BLaER1 (cell line): ENCODE results near the gene ALG14.

ENCODE experiments used
- H3K27ac ChIP-seq: shearing (Covaris generic); formaldehyde crosslinking; 2 replicates; pipeline ENCODE4 v1.8.1; 2022
- H3K27me3 ChIP-seq: shearing (Covaris generic); formaldehyde crosslinking; 2 replicates; pipeline ENCODE4 v1.8.1; 2022
- H3K36me3 ChIP-seq: shearing (Covaris generic); formaldehyde crosslinking; 2 replicates; pipeline ENCODE4 v1.8.1; 2022
- H3K4me1 ChIP-seq: shearing (Covaris generic); formaldehyde crosslinking; 2 replicates; pipeline ENCODE4 v1.8.1; 2022
- H3K4me2 ChIP-seq: shearing (Covaris generic); formaldehyde crosslinking; 2 replicates; pipeline ENCODE4 v1.8.1; 2022
- H3K4me3 ChIP-seq: shearing (Covaris generic); formaldehyde crosslinking; 2 replicates; pipeline ENCODE4 v1.8.1; 2022
- H3K9ac ChIP-seq: shearing (Covaris generic); formaldehyde crosslinking; 2 replicates; pipeline ENCODE4 v1.8.1; 2022
- H3K9me3 ChIP-seq: shearing (Covaris generic); formaldehyde crosslinking; 2 replicates; pipeline ENCODE4 v1.8.1; 2022
- H4K20me1 ChIP-seq: shearing (Covaris generic); formaldehyde crosslinking; 2 replicates; pipeline ENCODE4 v1.8.1; 2022
- Cebpa-rat ChIP-seq: shearing (Covaris generic); IDR thresholded peaks from 2 replicates; pipeline ENCODE4 v1.8.1; 2022

Gene ALG14

DNA sequence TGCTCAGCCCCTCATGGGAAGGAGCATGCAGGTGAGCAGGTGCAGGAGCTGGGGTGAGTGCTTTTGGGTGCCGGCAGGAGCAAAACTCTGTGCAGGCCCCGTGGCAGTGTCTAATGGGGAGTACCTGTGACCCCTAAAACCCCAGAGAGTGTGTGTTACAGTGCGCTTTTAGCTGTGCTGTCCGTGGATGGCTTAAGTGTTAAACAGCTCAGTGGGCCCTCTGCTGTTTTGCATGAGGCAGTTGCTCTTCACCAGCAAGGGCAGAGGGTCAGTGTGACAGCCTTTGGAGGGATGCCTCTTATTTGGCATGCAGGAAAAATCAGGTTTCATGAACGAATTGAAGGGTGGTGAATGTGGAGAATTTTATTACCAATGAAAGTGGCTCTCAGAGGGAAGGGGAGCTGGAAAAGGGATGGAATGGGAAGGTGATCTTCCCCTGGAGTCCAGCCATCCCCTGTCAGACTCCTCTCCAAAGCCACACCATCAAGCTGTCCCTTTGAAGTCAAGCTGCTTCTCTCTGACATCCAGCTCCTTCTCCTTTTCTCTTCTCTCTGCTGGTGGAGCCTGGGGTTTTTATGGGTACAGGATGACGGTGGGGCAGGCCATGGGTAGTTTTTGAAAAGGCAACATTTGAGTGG, 17.0 kb upstream of the ALG14 start:
- Histone ChIP-seq H3K9ac (no peak overlapping the region), H3K4me1 (peaks cover 9% of the 10 kb centered on the region), H3K4me3 (no peak overlapping the region), H3K27me3 (no peaks in the 10 kb centered on the region), H4K20me1 (no peaks in the 10 kb centered on the region), H3K9me3 (peaks cover 17% of the 10 kb centered on the region; the same call in 1 of the 2 replicates), H3K36me3 (no peaks in the 10 kb centered on the region), H3K4me2 (no peak overlapping the region), H3K27ac (no peak overlapping the region)
- TF ChIP-seq Cebpa-rat: no peak

DNA sequence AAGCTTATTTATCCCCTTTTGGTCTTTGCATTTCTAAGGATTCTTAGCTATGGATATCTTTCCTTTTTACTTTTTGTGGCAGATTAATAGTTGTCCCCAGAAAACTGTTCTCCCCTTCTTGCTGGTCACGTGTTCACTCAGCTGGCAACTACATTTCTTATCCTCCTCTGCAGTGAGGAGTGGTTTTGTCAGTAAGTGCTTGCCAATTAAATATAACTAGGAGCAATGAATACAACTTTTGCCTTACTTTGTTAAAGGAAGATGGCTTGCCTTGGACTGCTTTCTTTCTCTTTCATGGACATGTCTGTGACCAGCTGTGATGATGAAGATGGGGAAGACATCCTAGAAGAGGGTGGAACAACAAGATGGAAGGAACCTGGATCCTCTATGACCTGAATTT, 15.6 kb upstream of the ALG14 start:
- H4K20me1 ChIP-seq: no peaks in the 10 kb centered on the region
- no peaks in the 10 kb centered on the region for H3K36me3 ChIP-seq
- H3K27ac ChIP-seq: no peak overlapping the region
- H3K4me3 ChIP-seq: no peak overlapping the region
- H3K9ac ChIP-seq: no peak overlapping the region
- TF ChIP-seq Cebpa-rat: no peak
- H3K4me2 ChIP-seq: no peak overlapping the region
- H3K27me3 ChIP-seq: no peaks in the 10 kb centered on the region
- peaks cover 9% of the 10 kb centered on the region for H3K4me1 ChIP-seq
- peaks cover 17% of the 10 kb centered on the region; the same call in 1 of the 2 replicates for H3K9me3 ChIP-seq

DNA sequence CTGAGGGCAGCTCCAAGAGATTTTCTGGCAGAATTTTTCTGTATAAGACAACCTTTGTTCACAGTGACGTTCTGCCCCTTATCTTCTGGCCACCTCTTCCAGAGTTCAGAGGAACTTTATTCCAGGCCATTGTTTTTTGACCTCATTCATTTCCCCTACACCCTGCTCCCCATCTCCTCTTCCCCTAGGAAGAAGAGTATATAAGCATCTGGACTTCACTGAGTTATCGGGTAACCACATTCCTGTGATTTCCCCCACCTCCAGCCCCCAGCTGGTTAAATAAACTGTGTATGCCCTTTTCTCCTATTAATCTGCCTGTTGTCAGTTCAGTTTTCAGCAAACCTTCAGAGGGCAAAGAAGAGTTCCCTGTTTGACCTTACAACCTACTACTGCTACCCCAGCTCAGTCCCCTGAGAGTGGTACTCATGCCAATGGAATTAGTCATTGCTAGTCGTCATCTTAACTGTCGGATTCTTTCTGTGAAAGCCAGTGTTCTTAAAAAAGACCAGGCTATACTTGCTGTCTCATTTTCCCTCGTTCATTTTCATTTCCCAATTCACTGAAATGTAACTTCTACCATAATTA, 14.3 kb upstream of the ALG14 start:
- no peaks in the 10 kb centered on the region for H4K20me1 ChIP-seq
- no peaks in the 10 kb centered on the region for H3K36me3 ChIP-seq
- peaks cover 9% of the 10 kb centered on the region for H3K4me1 ChIP-seq
- no peak for TF ChIP-seq Cebpa-rat
- no peak overlapping the region for H3K27ac ChIP-seq
- peak overlapping the region; percentile 23 for H3K4me2 ChIP-seq
- H3K4me3 ChIP-seq: no peak overlapping the region
- no peaks in the 10 kb centered on the region for H3K27me3 ChIP-seq
- peaks cover 17% of the 10 kb centered on the region; the same call in 1 of the 2 replicates for H3K9me3 ChIP-seq
- no peak overlapping the region for H3K9ac ChIP-seq

DNA sequence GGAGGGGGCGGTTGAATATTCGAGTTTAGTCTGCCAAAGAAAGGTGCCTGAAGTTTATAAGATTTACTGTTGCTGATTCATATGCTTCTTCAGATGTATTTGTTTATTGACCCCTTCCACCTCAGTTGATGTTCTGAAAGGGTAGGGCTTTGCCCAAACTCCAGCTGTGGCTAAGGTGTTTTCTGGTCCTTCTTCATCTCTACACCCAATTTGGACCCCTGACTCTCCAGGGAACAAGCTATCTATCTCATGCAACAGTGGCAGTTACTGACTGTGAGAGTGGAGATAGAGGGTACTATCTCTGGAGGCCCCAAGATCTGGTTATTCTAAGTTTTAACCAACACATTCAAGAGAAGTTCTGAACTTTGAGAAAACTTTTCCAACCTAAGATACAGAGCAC, 12.6 kb upstream of the ALG14 start:
- H3K4me1 ChIP-seq: peaks cover 9% of the 10 kb centered on the region
- H3K27ac ChIP-seq: no peak overlapping the region
- H3K9ac ChIP-seq: no peak overlapping the region
- no peak overlapping the region for H3K4me2 ChIP-seq
- H3K4me3 ChIP-seq: no peak overlapping the region
- H3K9me3 ChIP-seq: peaks cover 3% of the 10 kb centered on the region; the same call in 1 of the 2 replicates
- no peak for TF ChIP-seq Cebpa-rat
- no peaks in the 10 kb centered on the region for H3K27me3 ChIP-seq
- H3K36me3 ChIP-seq: no peaks in the 10 kb centered on the region
- no peaks in the 10 kb centered on the region for H4K20me1 ChIP-seq

DNA sequence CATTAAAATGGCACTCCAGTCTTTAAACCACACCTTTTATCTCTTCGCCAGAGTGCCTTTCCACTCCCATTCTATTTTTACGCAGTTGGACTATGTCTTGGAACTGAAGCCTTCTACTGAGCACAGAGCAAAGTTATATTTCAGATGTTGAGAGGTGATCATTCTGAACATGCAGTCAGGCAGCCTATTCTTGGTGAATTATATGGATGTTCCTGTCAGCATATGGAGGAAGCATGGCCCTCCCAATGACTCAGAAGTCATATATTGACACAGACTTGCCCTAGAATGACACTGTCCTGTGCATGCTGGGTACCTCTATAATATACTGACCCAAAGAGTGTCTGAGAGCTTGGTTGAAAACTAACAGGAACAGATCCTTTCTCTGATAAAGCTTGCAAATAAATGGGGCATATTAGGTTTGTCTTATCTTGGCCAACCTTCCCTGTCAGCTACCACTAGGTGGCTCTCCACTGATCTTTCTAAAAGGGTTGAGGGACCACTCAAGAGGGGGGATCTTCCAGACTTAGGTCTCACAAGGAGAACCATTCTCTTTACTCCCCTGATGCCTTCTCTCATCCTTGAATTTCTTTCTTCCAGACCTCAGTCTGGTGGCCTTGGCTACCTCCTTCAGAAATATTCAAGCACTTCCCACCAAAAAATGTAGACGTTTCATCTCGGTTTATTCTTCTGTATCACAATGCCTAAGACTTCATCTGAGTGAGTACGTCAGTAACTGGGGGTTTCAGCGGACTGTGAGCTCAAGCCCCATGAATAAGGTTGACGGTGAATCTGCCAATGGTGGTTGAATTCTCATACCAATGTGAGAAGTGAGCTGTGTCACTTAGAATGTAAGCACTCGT, 11.8 kb upstream of the ALG14 start:
- H3K4me2 ChIP-seq: no peak overlapping the region
- no peak overlapping the region for H3K4me3 ChIP-seq
- H3K36me3 ChIP-seq: no peaks in the 10 kb centered on the region
- no peaks in the 10 kb centered on the region for H3K27me3 ChIP-seq
- no peaks in the 10 kb centered on the region for H4K20me1 ChIP-seq
- H3K9ac ChIP-seq: no peak overlapping the region
- no peak overlapping the region for H3K27ac ChIP-seq
- no peak for TF ChIP-seq Cebpa-rat
- no peaks in the 10 kb centered on the region for H3K9me3 ChIP-seq
- peaks cover 9% of the 10 kb centered on the region for H3K4me1 ChIP-seq

DNA sequence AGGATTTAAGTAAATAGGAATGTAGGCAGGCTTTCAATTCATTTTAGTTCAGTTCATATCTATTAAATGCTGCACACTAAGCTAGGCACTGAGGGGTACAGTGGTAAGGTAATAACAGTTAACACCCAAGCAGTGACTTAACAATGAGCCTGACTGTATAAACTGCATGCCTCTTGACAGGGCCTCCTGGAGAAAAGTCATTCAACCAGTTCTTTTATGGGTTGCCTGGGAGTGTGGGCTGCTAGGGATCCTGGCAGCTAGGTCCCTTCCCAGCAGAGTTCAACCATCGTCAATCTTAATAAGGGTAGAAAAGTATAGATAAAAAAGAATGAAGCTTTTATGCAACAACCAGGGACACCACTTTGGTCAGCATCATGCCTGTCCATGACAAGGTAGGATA, 8.1 kb upstream of the ALG14 start:
- Histone ChIP-seq H3K4me1 (no peaks in the 10 kb centered on the region), H3K36me3 (no peaks in the 10 kb centered on the region), H3K9ac (no peak overlapping the region), H3K4me2 (no peak overlapping the region), H4K20me1 (no peaks in the 10 kb centered on the region), H3K27ac (no peak overlapping the region), H3K27me3 (no peaks in the 10 kb centered on the region), H3K9me3 (no peaks in the 10 kb centered on the region), H3K4me3 (no peak overlapping the region)
- TF ChIP-seq Cebpa-rat: no peak

DNA sequence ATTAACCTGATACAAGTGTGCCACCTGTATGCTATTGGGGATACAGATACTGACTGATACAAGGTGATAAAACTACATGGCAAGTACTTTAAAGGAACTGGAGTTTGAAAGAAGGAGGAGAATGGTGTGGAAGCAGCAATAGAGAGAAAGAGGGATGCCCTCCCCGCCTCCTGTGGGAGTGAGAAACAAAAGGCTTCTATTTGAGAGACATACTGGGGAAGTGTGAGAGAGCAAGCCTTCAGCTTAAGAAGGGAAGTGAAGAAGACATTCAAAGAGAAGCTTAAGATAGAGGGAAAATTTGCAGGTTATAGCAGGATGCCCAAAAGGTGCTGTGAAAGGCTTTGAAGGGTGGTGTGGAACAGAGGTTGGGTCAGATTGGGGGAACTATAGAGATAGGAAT, 7.7 kb upstream of the ALG14 start:
- Histone ChIP-seq H3K36me3 (no peaks in the 10 kb centered on the region), H3K4me1 (no peaks in the 10 kb centered on the region), H3K27ac (no peak overlapping the region), H3K27me3 (no peaks in the 10 kb centered on the region), H4K20me1 (no peaks in the 10 kb centered on the region), H3K4me3 (no peak overlapping the region), H3K9me3 (no peaks in the 10 kb centered on the region), H3K9ac (no peak overlapping the region), H3K4me2 (no peak overlapping the region)
- no peak for TF ChIP-seq Cebpa-rat

DNA sequence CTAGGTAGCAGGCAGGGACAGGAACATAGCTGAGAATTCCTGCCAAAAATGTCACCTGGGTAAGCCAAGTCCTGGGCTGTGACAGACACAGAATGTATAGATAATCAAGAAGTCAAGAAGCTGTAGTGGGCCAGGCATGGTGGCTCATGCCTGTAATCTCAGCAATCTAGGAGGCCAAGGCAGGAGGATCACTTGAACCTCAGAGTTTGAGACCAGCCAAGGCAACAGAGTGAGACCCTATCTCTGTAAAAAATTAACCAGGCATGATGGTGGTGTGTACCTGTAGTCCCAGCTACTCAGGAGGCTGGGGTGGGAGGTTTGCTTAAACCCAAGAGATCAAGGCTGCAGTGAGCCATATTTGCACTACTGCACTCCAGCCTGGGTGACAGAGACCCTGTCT, 3.3 kb upstream of the ALG14 start:
- Histone ChIP-seq H3K9me3 (no peaks in the 10 kb centered on the region), H3K4me3 (no peak overlapping the region), H4K20me1 (no peaks in the 10 kb centered on the region), H3K9ac (no peak overlapping the region), H3K4me1 (peaks cover 19% of the 10 kb centered on the region), H3K27ac (no peak overlapping the region), H3K4me2 (no peak overlapping the region), H3K36me3 (no peaks in the 10 kb centered on the region), H3K27me3 (no peaks in the 10 kb centered on the region)
- TF ChIP-seq Cebpa-rat: no peak

DNA sequence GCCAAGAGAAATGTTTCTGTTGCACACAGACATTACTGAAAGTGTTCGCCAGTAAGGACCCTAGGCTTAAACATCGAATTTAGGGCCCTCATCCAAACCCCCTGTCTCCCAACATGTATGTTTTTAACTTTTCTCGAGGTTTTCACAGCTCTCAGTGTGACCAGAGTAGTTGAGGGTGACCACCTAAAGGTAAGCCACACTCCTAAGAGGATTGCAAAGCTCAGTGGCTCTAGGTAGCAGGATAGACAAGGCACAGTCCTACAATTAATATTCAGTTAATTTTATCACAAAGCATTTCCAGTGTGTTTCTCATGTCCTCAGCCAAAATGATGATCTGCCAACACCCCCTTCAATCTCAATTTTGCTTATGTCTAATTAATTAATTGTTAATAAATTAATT, 695 bp upstream of the ALG14 start:
- peaks cover 19% of the 10 kb centered on the region for H3K4me1 ChIP-seq
- H3K36me3 ChIP-seq: no peaks in the 10 kb centered on the region
- peak overlapping the region; percentile 87 for H3K4me2 ChIP-seq
- peak overlapping the region; percentile 71 for H3K4me3 ChIP-seq
- H3K27me3 ChIP-seq: no peaks in the 10 kb centered on the region
- TF ChIP-seq Cebpa-rat: no peak
- peak overlapping the region; percentile 76 for H3K9ac ChIP-seq
- H3K9me3 ChIP-seq: no peaks in the 10 kb centered on the region
- no peaks in the 10 kb centered on the region for H4K20me1 ChIP-seq
- peak overlapping the region; percentile 75 for H3K27ac ChIP-seq

DNA sequence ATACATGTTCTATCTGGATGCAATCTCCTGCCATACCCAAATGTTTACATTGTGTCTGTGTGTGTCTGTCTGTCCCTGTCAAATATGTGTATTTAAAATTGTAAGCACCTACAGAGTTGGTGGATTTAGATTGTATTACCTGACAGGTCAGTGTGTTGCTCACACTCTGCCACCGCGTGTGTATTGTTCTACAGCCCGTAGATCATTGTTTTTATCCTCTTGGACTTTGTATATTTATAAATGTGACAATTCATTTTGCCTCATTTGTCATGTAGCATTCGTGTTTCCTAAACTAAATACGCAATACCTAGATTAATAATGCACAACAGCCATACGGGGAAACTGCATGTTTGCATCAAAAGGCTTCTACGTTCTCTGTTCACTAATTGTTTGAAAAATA, 634 bp downstream of the ALG14 start:
- no peaks in the 10 kb centered on the region for H4K20me1 ChIP-seq
- H3K4me3 ChIP-seq: peak overlapping the region; percentile 71
- H3K27me3 ChIP-seq: no peaks in the 10 kb centered on the region
- peak overlapping the region; percentile 87 for H3K4me2 ChIP-seq
- H3K36me3 ChIP-seq: no peaks in the 10 kb centered on the region
- peaks cover 20% of the 10 kb centered on the region for H3K4me1 ChIP-seq
- no peak for TF ChIP-seq Cebpa-rat
- H3K27ac ChIP-seq: peak overlapping the region; percentile 75
- H3K9ac ChIP-seq: peak overlapping the region; percentile 76
- H3K9me3 ChIP-seq: no peaks in the 10 kb centered on the region
